GM23338 (cell line): Measurements from ENCODE around the gene YAP1. TPM values are rescaled to one million over a fixed set of nuclear protein-coding genes. Genes with fewer than 3 reads are reported as not detected.
A peak's percentile ranks its signal among the peaks of the same experiment; 100 is the strongest.

ENCODE experiments used
- ATAC-seq: fragments of 200-7000 bp; cut with Tn5 transposase; 3 replicates; pipeline ENCODE4 v1.9.1; 2020
- DNase-seq: peaks from one replicate; pipeline ENCODE4 v3.0.0-alpha.2; 2015; ENCODE audit warnings: low spot score
- H2AFZ ChIP-seq: fragments of 200-600 bp; sonication (generic); 2 replicates; pipeline ENCODE4 v1.8.0; 2016; ENCODE audit warnings: antibody characterized with exemption, mild to moderate bottlenecking, moderate library complexity
- H3F3A ChIP-seq: fragments of 200-600 bp; sonication (generic); replicated peaks from 2 replicates; pipeline ENCODE4 v1.8.0; 2017; ENCODE audit warnings: antibody characterized with exemption, mixed run types, low read depth
- H3K27ac ChIP-seq: fragments of 200-600 bp; sonication (generic); 2 replicates; pipeline ENCODE4 v1.6.1; 2016; ENCODE audit warnings: low read depth
- H3K27me3 ChIP-seq: fragments of 200-600 bp; sonication (generic); 2 replicates; pipeline ENCODE4 v1.8.0; 2016; ENCODE audit warnings: mild to moderate bottlenecking, mixed run types, moderate library complexity; ENCODE audit not compliant: insufficient read depth
- H3K36me3 ChIP-seq: fragments of 200-600 bp; sonication (generic); 2 replicates; pipeline ENCODE4 v1.8.0; 2016; ENCODE audit warnings: mild to moderate bottlenecking; ENCODE audit not compliant: insufficient read depth
- H3K4me1 ChIP-seq: fragments of 200-600 bp; sonication (generic); 2 replicates; pipeline ENCODE4 v1.8.0; 2016; ENCODE audit warnings: mild to moderate bottlenecking, moderate library complexity; ENCODE audit not compliant: insufficient read depth
- H3K4me2 ChIP-seq: fragments of 200-600 bp; sonication (generic); 2 replicates; pipeline ENCODE4 v1.7.1; 2017; ENCODE audit warnings: mixed run types
- H3K4me3 ChIP-seq: fragments of 200-600 bp; sonication (generic); 2 replicates; pipeline ENCODE4 v1.6.1; 2016; ENCODE audit warnings: mixed run types
- H3K79me2 ChIP-seq: fragments of 200-600 bp; sonication (generic); replicated peaks from 2 replicates; pipeline ENCODE4 v1.8.0; 2017; ENCODE audit warnings: mild to moderate bottlenecking; ENCODE audit not compliant: insufficient read depth
- H3K9me2 ChIP-seq: fragments of 200-600 bp; sonication (generic); 2 replicates; pipeline ENCODE4 v1.8.0; 2017; ENCODE audit not compliant: insufficient read depth
- H4K20me1 ChIP-seq: fragments of 200-600 bp; sonication (generic); replicated peaks from 2 replicates; pipeline ENCODE4 v1.8.0; 2017; ENCODE audit warnings: mild to moderate bottlenecking; ENCODE audit not compliant: insufficient read depth
- H3K27ac Mint-ChIP-seq: 2 replicates; pipeline ENCODE4 v1.8.0; 2020; ENCODE audit warnings: inconsistent platforms, mild to moderate bottlenecking, moderate library complexity, mixed read lengths
- H3K27me3 Mint-ChIP-seq: 3 replicates; pipeline ENCODE4 v1.8.0; 2022; ENCODE audit warnings: low read depth, mild to moderate bottlenecking, moderate library complexity, mixed read lengths, inconsistent platforms; ENCODE audit not compliant: insufficient read depth, poor library complexity
- H3K36me3 Mint-ChIP-seq: 3 replicates; pipeline ENCODE4 v1.8.0; 2021; ENCODE audit warnings: low read depth, mild to moderate bottlenecking, inconsistent platforms, moderate library complexity, mixed read lengths
- H3K4me1 Mint-ChIP-seq: 3 replicates; pipeline ENCODE4 v1.8.0; 2020; ENCODE audit warnings: mild to moderate bottlenecking, inconsistent platforms, mixed read lengths
- H3K4me3 Mint-ChIP-seq: 3 replicates; pipeline ENCODE4 v1.8.0; 2021; ENCODE audit warnings: moderate library complexity, mild to moderate bottlenecking, inconsistent platforms, mixed read lengths
- H3K9me3 Mint-ChIP-seq: 3 replicates; pipeline ENCODE4 v1.8.0; 2020; ENCODE audit warnings: moderate library complexity, mild to moderate bottlenecking, inconsistent platforms, mixed read lengths
- ETS1 ChIP-seq: IDR thresholded peaks from 2 replicates; pipeline ENCODE4 v1.6.1; 2016; ENCODE audit warnings: antibody characterized with exemption
- EZH2phosphoT487 ChIP-seq: fragments of 200-600 bp; sonication (generic); IDR thresholded peaks from one replicate; pipeline ENCODE4 v1.8.1; 2018; ENCODE audit warnings: antibody characterized with exemption; ENCODE audit not compliant: unreplicated experiment
- JUNB ChIP-seq: IDR thresholded peaks from one replicate; pipeline ENCODE4 v1.6.1; 2016; ENCODE audit warnings: antibody characterized with exemption; ENCODE audit not compliant: unreplicated experiment
- NANOG ChIP-seq: IDR thresholded peaks from 2 replicates; pipeline ENCODE4 v1.6.1; 2016; ENCODE audit warnings: antibody characterized with exemption, borderline replicate concordance
- REST ChIP-seq: IDR thresholded peaks from one replicate; pipeline ENCODE4 v1.6.1; 2018; ENCODE audit warnings: antibody characterized with exemption; ENCODE audit not compliant: unreplicated experiment
- ZNF331 ChIP-seq: fragments of 250-450 bp; sonication (Bioruptor Pico); IDR thresholded peaks from 2 replicates; pipeline ENCODE4 v1.5.0; 2020; ENCODE audit warnings: low read depth, mild to moderate bottlenecking, moderate library complexity
- ZNF462 ChIP-seq: fragments of 250-450 bp; sonication (Bioruptor Pico); IDR thresholded peaks from 2 replicates; pipeline ENCODE4 v1.5.0; 2020; ENCODE audit warnings: mild to moderate bottlenecking, moderate library complexity
- polyA plus RNA-seq: library from polyadenylated mRNA; unstranded; fragments of >200 nt; fragmentation: Nextera tagmentation; extraction: Ambion mirVana; gene quantifications from 2 replicates; pipeline ENCODE4 v1.2.1, GENCODE V29; 2016
- total RNA-seq: library from RNA; depleted of rRNA; stranded (reverse); fragments of >200 nt; shearing (Covaris generic); gene quantifications from 2 replicates; pipeline ENCODE4 v1.2.3, GENCODE V29; 2014

Gene YAP1
- total and polyA plus RNA-seq, 2 experiments from 2014 or later, result 17.2 to 155 TPM

GRCh38 chr11:102225689-102226568, 115.7 kb downstream of the YAP1 start (continued):
- TF ChIP-seq ZNF462 (CRISPR knock-in tag) (no peak), ZNF331 (CRISPR knock-in tag) (no peak), JUNB (no peak), EZH2phosphoT487 (no peak)

- Histone ChIP-seq H3K36me3 (no peaks in the 10 kb centered on the region; the same call in 1 of the 2 replicates), H3K4me3 (no peak overlapping the region), H3K27me3 (no peaks in the 10 kb centered on the region), H2AFZ (no peak overlapping the region), H3K4me2 (no peak overlapping the region), H3K9me2 (no peaks in the 10 kb centered on the region), H3K27ac (no peak overlapping the region; the same call in 1 of the 2 replicates), H3F3A (no peaks in the 10 kb centered on the region), H4K20me1 (no peaks in the 10 kb centered on the region), H3K4me1 (0 out of 2 replicates have a peak, but pooled peaks cover 10% of the 10 kb centered on the region), H3K79me2 (no peaks in the 10 kb centered on the region)
- H3K4me3 Mint-ChIP-seq, result no peak overlapping the region
- H3K4me1 Mint-ChIP-seq, result peaks cover 25% of the 10 kb centered on the region
- DNase-seq (no peak), ATAC-seq (no peak)
- no peak for TF ChIP-seq EZH2phosphoT487
- TF ChIP-seq ZNF331 (CRISPR knock-in tag), result no peak
- no peak for TF ChIP-seq NANOG
- TF ChIP-seq ETS1, result no peak
- TF ChIP-seq REST, result no peak
- H3K27ac Mint-ChIP-seq, result peak overlapping the region; percentile 81
- peaks cover 4% of the 10 kb centered on the region for H3K27me3 Mint-ChIP-seq
- H3K9me3 Mint-ChIP-seq, result no peaks in the 10 kb centered on the region
- peaks cover 56% of the 10 kb centered on the region for H3K36me3 Mint-ChIP-seq
Measured at GRCh38 chr11:102226702-102227490, 116.6 kb downstream of the YAP1 start.
